HG02798 (cell line): Measurements from ENCODE around the gene ARHGEF17.

Experiments
- ATAC-seq: cut with Tn5 transposase; IDR thresholded peaks from one replicate; pipeline ENCODE4 v1.9.1; 2021; ENCODE audit warnings: mild to moderate bottlenecking; ENCODE audit not compliant: unreplicated experiment, poor library complexity

Gene ARHGEF17

DNA sequence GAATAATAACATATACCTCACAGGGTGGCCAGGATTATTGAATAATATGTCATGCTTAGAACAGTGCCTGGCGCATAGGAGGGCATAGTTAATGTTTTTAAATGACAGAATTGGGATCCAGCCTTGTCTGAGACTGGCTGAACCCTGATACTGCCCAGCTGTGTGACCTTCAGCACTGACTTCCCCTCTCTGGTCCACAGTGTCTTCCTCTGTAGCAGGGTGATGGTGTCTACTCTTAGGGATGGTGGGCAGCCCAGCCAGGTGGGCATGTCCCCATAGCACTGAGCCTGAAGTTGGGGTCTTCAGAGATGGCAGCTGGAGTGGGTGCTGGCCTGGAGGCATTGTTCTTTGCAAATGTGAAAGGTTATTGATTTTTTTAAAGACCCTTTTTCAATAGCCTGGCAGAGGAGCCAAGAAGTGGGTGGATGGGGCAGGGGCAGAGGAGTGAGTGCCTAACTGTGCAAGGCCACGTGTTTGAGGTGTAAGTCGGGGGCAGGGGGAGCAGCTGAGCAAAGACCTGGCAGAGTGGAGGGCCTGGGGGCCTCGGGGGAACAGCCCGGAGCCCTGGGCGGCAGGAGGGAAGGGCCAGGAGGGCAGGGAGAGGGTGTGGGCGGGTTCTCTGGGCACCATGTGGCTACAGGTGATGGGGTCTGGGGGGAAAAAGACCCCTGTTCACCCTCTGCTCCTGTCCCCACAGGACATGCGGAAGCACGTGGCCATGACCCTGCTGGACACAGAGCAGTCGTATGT lies 38.3 kb downstream of the ARHGEF17 start:
- ATAC-seq, result no peak

GRCh38 chr11:73347067-73347466 lies 39.0 kb downstream of the ARHGEF17 start:
- ATAC-seq, result no peak

DNA sequence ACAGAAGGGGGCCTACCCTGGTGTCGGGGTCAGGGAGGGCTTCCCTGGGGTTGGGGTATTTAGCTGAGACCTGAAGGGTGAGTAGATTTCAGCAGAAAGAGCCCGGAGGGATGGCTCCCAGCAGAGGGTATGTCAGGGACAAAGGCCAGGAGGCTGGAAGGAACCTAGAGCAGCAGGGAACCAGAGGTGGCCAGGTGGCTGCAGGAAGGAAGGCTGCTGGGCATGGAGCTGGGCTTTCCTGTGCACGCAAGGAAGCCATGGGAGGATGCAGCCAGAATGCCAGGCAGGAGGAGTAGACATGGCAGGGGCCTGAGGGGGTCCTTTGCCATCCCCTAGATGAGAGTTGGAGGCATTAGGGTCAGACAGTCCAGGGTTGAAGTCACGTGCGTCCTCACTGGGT lies 40.8 kb downstream of the ARHGEF17 start:
- ATAC-seq, result no peak

DNA sequence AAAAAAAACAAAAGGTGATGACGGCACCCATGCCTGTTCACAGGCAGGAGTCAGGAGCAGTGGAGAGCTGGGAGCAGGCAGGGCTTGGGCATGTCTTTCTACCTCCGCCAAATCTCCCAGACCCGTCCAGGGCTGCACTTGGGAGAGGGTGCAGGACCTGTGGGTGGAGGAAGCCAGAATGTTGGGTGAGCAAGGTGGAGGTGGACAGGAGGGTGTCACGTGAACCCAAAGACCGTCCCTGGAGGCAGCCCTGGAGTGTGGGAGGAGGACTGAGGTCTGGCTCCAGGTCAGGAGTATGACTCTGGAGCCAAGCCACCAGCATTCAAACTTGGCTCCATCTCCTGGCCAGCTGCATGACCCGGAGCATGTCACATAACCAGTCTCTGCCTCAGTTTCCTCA lies 41.6 kb downstream of the ARHGEF17 start:
- no peak for ATAC-seq

DNA sequence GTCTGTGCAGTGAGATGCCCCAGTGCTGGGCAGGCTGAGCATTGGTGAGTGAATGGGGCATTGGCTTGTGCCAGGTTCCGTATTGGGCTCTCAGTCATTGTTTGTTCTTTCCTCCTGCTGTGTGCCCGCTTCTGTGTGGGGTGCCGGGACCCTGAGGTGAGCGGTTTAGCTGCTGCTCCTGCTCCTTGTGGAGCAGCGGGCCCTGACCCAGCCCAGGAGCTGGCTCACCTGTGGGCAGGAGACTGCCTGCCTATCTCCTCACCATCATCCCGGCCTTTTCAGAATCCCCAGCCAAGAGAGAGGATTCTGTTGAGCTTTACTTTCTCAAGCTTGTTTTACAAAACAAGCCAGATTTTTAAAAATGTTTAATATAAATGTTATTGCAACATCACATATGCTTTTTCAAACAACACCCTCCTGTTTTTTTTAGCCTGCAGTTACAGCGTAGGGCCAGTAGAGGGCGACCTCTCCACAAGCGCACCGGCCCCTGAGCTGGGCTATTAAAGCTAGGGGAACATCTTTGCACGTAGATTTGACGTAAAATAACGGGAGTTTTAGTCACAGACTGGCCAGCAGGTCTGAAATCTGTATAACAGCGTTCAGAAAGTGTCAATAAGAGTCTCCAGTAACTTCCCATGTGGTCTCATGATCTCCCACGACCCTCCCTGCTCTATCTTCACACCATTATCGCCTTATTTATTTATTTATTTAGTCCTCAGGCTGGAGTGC lies 43.0 kb downstream of the ARHGEF17 start:
- peak; percentile 41 for ATAC-seq

DNA sequence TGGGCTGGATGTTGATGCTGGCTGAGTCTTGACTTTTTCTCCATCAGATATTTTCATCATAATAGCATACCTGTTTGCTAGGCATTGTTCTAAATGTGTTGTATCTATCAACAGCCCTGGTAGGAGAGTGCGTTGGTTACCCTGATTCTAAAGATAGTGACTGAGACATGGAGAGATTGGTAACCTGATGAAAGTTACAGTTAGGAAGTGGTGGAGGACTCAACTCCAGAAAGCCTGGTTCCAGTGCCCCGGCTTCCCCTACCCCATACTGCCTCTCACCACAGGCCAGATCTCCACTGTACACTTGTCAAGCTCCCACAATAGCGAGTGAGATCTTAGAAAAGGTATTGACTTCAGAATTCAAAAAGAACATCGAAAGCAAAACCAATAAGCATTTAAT lies 45.3 kb downstream of the ARHGEF17 start:
- ATAC-seq, result no peak

GRCh38 chr11:73355109-73355508 lies 47.0 kb downstream of the ARHGEF17 start:
- no peak for ATAC-seq

DNA sequence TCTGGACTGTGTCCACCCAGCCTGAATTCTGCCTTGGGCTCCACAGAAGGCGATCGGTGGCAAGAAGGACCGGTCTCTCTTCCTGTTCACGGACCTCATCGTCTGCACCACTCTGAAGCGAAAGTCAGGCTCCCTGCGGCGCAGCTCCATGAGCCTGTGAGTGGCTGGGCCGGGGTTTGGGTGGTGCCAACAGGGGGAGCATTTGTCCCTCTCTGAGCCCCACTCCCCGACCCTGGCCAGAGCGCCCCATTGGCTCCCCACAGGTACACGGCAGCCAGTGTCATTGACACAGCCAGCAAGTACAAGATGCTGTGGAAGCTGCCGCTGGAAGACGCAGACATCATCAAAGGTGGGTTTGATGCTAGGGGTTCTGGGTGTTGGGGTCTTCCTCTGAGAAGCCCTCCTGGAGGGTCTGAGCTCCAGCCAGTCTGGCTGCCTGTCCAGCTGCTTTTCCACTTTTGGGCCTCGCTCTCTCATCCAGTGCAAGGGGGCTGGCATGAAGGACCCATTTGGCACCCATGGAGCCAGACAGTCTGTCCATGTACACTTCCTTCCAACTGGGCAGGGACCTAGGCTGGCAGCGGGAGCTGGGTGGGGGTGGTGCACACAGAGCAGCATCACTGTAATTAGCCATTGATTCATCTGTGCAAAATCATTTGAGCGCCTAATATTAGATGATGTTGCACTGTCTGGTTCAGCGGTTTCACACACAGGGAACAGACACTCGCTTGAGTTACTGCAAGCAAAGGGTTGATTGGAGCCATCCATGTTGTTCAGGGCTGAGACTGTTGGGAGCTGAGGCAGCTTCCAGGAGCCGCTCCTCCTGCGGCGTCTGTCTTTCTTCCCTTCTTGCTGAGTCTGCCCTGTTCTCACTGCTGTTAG lies 49.1 kb downstream of the ARHGEF17 start:
- no peak for ATAC-seq

DNA sequence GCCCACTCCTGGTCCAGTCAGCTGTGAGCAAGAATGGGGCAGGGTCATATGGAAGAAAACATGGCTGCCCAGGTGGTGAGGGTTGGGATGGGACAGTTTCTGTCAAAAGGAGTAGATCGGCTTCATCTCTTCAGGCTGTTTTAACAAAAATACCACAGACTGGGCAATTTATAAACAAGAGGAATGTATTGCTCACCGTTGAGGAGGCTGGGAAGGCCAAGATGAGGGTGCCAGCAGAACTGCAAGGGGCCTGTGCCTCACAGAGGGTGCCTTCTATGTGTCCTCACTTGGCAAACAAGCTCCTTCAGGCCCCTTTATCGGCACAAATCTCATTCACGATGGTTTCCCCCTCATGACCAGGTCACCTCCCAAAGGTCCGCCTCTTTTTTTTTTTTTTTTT lies 50.0 kb downstream of the ARHGEF17 start:
- ATAC-seq, result no peak

- ATAC-seq, result no peak
Measured at GRCh38 chr11:73359341-73359740, 51.3 kb downstream of the ARHGEF17 start.

GRCh38 chr11:73359930-73360742 lies 52.1 kb downstream of the ARHGEF17 start:
- ATAC-seq, result no peak

GRCh38 chr11:73360743-73361369 lies 52.8 kb downstream of the ARHGEF17 start:
- ATAC-seq, result no peak

GRCh38 chr11:73361953-73362776 lies 54.1 kb downstream of the ARHGEF17 start:
- no peak for ATAC-seq

GRCh38 chr11:73363147-73363546 lies 55.1 kb downstream of the ARHGEF17 start:
- no peak for ATAC-seq

- no peak for ATAC-seq
Measured at GRCh38 chr11:73365352-73366264, 57.5 kb downstream of the ARHGEF17 start.

DNA sequence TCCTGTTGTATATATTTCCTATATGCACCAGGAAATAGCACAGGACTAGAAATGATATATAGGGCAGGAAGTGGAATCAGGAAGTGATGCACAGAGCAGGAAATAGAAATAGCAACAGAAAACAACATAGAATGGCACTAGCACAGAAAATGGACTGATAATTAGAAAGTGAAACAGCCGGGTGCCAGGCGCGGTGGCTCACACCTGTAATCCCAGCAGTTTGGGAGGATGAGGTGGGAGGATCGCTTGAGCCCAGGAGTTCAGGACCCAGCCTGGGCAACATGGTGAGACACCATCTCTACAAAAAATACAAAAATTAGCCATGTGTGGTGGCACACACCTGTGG lies 58.2 kb downstream of the ARHGEF17 start:
- no peak for ATAC-seq

DNA sequence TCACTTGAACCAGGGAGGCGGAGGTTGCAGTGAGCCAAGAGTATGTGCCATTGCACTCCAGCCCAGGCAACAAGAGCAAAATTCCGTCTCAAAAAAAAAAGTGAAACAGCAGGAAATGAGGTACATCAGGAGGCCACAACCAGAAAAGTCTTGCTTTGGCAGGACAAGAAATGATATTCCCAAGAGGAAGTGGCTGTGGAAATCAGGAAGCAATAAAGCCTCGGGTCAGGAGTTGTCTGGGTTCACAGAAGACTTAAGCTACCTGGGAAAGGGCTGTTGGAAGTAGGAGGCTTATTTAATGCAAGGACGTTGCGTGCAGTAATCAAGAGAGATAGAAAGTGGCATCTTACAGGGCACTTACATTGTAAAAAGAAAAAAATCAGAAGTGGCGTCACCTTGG lies 58.9 kb downstream of the ARHGEF17 start:
- ATAC-seq, result no peak

DNA sequence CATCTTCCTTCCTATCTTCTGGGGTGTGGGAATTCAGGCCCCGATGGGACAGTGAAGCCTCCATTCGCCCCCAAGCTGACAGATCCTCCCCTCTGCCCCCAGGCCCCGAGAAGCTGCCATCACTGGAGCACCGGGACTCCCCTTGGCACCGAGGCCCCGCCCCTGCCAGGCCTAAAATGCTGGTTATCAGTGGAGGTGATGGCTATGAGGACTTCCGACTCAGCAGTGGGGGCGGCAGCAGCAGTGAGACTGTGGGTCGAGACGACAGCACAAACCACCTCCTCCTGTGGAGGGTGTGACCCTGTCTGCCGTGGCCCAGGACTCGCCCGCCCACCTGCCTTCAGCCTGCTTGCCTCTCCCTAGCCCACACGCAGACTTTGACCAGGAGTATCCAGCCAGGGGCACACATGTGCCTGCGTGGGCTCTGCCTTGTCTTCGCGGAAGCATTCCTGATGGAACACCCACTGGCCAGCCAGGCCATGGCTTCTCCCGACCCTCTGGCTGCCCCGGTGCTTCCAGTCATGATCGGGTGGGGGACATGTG lies 59.5 kb downstream of the ARHGEF17 start:
- no peak for ATAC-seq
